ENCODE measurements around the gene WNT1. TPM values are rescaled to one million over a fixed set of nuclear protein-coding genes. Genes with fewer than 3 reads are reported as not detected.

WNT1 gene
- total and polyA plus RNA-seq, 2 donors (not counting 1 experiment from before 2014, with no cell fraction given), result not detected

GRCh38 chr12:48936379-48936979 is 41.6 kb upstream of the WNT1 start:
- H3K36me3 ChIP-seq (ENCODE audit: control insufficient read depth, insufficient read depth, low read length), result peaks cover 16% of the 10 kb centered on the region
- no peak overlapping the region for H3K27ac ChIP-seq (ENCODE audit: insufficient read depth, low read length)
- H3K4me2 ChIP-seq (ENCODE audit: extremely low read depth, insufficient read depth, low read length), result no peak overlapping the region
- no peak overlapping the region for H3K4me3 ChIP-seq (replicated peaks in 1 of 4; ENCODE audit: control extremely low read depth in 1 of 4, insufficient read depth in 1 of 4, low read depth in 3 of 4, low read length in 4 of 4)
- H4K20me1 ChIP-seq (ENCODE audit: control insufficient read depth, extremely low read depth, insufficient read depth, low read length), result no peaks in the 10 kb centered on the region
- H3K27me3 ChIP-seq (ENCODE audit: control insufficient read depth, insufficient read depth, low read length), result no peaks in the 10 kb centered on the region
- H3K79me2 ChIP-seq (ENCODE audit: control insufficient read depth, insufficient read depth, low read length), result no peaks in the 10 kb centered on the region
- H2AFZ ChIP-seq (ENCODE audit: low read length), result no peak overlapping the region
- H3K9ac ChIP-seq (ENCODE audit: insufficient read depth, low read length), result no peak overlapping the region
- H3K9me3 ChIP-seq (ENCODE audit: control insufficient read depth, insufficient read depth, low read depth, low read length), result no peaks in the 10 kb centered on the region
- no peaks in the 10 kb centered on the region for H3K4me1 ChIP-seq (ENCODE audit: control insufficient read depth, extremely low read depth, insufficient read depth, low read length)
- no peak for TF ChIP-seq EZH2 (IDR thresholded peaks at IDR 0.05; ENCODE audit: low read length, missing control alignments)
- TF ChIP-seq, protein P1, sequence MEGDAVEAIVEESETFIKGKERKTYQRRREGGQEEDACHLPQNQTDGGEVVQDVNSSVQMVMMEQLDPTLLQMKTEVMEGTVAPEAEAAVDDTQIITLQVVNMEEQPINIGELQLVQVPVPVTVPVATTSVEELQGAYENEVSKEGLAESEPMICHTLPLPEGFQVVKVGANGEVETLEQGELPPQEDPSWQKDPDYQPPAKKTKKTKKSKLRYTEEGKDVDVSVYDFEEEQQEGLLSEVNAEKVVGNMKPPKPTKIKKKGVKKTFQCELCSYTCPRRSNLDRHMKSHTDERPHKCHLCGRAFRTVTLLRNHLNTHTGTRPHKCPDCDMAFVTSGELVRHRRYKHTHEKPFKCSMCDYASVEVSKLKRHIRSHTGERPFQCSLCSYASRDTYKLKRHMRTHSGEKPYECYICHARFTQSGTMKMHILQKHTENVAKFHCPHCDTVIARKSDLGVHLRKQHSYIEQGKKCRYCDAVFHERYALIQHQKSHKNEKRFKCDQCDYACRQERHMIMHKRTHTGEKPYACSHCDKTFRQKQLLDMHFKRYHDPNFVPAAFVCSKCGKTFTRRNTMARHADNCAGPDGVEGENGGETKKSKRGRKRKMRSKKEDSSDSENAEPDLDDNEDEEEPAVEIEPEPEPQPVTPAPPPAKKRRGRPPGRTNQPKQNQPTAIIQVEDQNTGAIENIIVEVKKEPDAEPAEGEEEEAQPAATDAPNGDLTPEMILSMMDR (conservative IDR thresholded peaks at IDR 0.05 in 1 of 2, IDR thresholded peaks at IDR 0.05 in 1 of 2; ENCODE audit: low read depth in 1 of 2, low read length in 2 of 2), result peak; percentile 95 to 97
- peak; percentile 58 to 84 for DNase-seq (ENCODE audit: low read depth in 2 of 2)

DNA sequence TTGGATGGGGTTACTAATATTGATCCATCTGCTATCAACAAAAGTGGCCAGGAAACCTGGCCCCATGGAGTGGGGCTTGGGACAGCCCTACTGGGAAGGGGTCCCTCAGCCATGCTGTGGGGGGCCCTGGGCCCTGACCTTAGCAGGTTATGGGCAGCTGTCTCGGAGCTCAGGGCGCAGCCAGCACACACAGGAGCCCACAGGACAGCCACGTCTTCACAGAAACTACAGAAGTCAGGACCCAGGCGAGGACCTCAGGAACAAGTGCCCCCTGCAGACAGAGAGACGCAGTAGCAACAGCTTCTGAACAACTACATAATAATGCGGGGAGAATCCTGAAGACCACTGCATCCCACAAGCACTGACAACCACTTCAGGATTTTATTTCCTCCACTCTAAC is 41.0 kb upstream of the WNT1 start:
- Histone ChIP-seq H3K9ac (ENCODE audit: insufficient read depth, low read length) (no peak overlapping the region), H3K9me3 (ENCODE audit: control insufficient read depth, insufficient read depth, low read depth, low read length) (no peaks in the 10 kb centered on the region), H2AFZ (ENCODE audit: low read length) (no peak overlapping the region), H3K79me2 (ENCODE audit: control insufficient read depth, insufficient read depth, low read length) (no peaks in the 10 kb centered on the region), H4K20me1 (ENCODE audit: control insufficient read depth, extremely low read depth, insufficient read depth, low read length) (no peaks in the 10 kb centered on the region), H3K27me3 (ENCODE audit: control insufficient read depth, insufficient read depth, low read length) (no peaks in the 10 kb centered on the region), H3K36me3 (ENCODE audit: control insufficient read depth, insufficient read depth, low read length) (peaks cover 16% of the 10 kb centered on the region), H3K4me3 (replicated peaks in 1 of 4; ENCODE audit: control extremely low read depth in 1 of 4, insufficient read depth in 1 of 4, low read depth in 3 of 4, low read length in 4 of 4) (no peak overlapping the region), H3K27ac (ENCODE audit: insufficient read depth, low read length) (no peak overlapping the region), H3K4me1 (ENCODE audit: control insufficient read depth, extremely low read depth, insufficient read depth, low read length) (no peaks in the 10 kb centered on the region), H3K4me2 (ENCODE audit: extremely low read depth, insufficient read depth, low read length) (no peak overlapping the region)
- no peak for TF ChIP-seq EZH2 (IDR thresholded peaks at IDR 0.05; ENCODE audit: low read length, missing control alignments)
- TF ChIP-seq, protein P1 (conservative IDR thresholded peaks at IDR 0.05 in 1 of 2, IDR thresholded peaks at IDR 0.05 in 1 of 2; ENCODE audit: low read depth in 1 of 2, low read length in 2 of 2), result peak in 1 of 2 donors; percentile 7
- no peak for DNase-seq (ENCODE audit: low read depth in 2 of 2)

GRCh38 chr12:48938805-48939204 is 39.3 kb upstream of the WNT1 start:
- Histone ChIP-seq H2AFZ (ENCODE audit: low read length) (no peak overlapping the region), H3K79me2 (ENCODE audit: control insufficient read depth, insufficient read depth, low read length) (peaks cover 4% of the 10 kb centered on the region), H3K9ac (ENCODE audit: insufficient read depth, low read length) (no peak overlapping the region), H3K36me3 (ENCODE audit: control insufficient read depth, insufficient read depth, low read length) (peaks cover 15% of the 10 kb centered on the region), H4K20me1 (ENCODE audit: control insufficient read depth, extremely low read depth, insufficient read depth, low read length) (no peaks in the 10 kb centered on the region), H3K4me2 (ENCODE audit: extremely low read depth, insufficient read depth, low read length) (no peak overlapping the region), H3K27me3 (ENCODE audit: control insufficient read depth, insufficient read depth, low read length) (no peaks in the 10 kb centered on the region), H3K9me3 (ENCODE audit: control insufficient read depth, insufficient read depth, low read depth, low read length) (no peaks in the 10 kb centered on the region), H3K4me3 (replicated peaks in 1 of 4; ENCODE audit: control extremely low read depth in 1 of 4, insufficient read depth in 1 of 4, low read depth in 3 of 4, low read length in 4 of 4) (no peak overlapping the region), H3K4me1 (ENCODE audit: control insufficient read depth, extremely low read depth, insufficient read depth, low read length) (no peaks in the 10 kb centered on the region), H3K27ac (ENCODE audit: insufficient read depth, low read length) (no peak overlapping the region)
- no peak for TF ChIP-seq EZH2 (IDR thresholded peaks at IDR 0.05; ENCODE audit: low read length, missing control alignments)
- TF ChIP-seq, protein P1 (conservative IDR thresholded peaks at IDR 0.05 in 1 of 2, IDR thresholded peaks at IDR 0.05 in 1 of 2; ENCODE audit: low read depth in 1 of 2, low read length in 2 of 2), result no peak
- no peak for DNase-seq (ENCODE audit: low read depth in 2 of 2)

Data from fibroblast of lung (primary cell).